Ectodermal cell (in vitro differentiated cells): ENCODE results near the gene SCAMP1.
"Not testable (repeated sequence)": the region's sequence is repeated elsewhere in the genome, so short reads cannot be mapped to it uniquely, and the experiment has no call there.

Experiments used
- H3K27ac ChIP-seq: 2 replicates; pipeline ENCODE4 v1.7.0; 2013; ENCODE audit warnings: mild to moderate bottlenecking, low read depth, low read length; ENCODE audit not compliant: insufficient read depth, poor library complexity, severe bottlenecking
- H3K27me3 ChIP-seq: 2 replicates; pipeline ENCODE4 v1.7.0; 2013; ENCODE audit warnings: mild to moderate bottlenecking, low read length; ENCODE audit not compliant: insufficient read depth, control insufficient read depth, poor library complexity, severe bottlenecking
- H3K36me3 ChIP-seq: one replicate; pipeline ENCODE4 v1.7.0; 2013; ENCODE audit warnings: low read length; ENCODE audit not compliant: control insufficient read depth, insufficient read depth
- H3K4me1 ChIP-seq: one replicate; pipeline ENCODE4 v1.7.0; 2013; ENCODE audit warnings: low read length; ENCODE audit not compliant: control insufficient read depth, insufficient read depth
- H3K4me3 ChIP-seq: 2 replicates; pipeline ENCODE4 v1.7.0; 2013; ENCODE audit warnings: low read depth, low read length, control low read depth; ENCODE audit not compliant: insufficient read depth
- H3K9me3 ChIP-seq: 2 replicates; pipeline ENCODE4 v1.7.0; 2013; ENCODE audit warnings: mild to moderate bottlenecking, low read length, moderate library complexity; ENCODE audit not compliant: control insufficient read depth
- WGBS, 2 experiments: methylation state at CpG; one replicate each; pipeline ENCODE4 v1.1.7; 2013; ENCODE audit warnings: missing lambda C conversion rate in 2 of 2; 5-methylcytosine and 5-hydroxymethylcytosine counted together

The SCAMP1 gene

DNA sequence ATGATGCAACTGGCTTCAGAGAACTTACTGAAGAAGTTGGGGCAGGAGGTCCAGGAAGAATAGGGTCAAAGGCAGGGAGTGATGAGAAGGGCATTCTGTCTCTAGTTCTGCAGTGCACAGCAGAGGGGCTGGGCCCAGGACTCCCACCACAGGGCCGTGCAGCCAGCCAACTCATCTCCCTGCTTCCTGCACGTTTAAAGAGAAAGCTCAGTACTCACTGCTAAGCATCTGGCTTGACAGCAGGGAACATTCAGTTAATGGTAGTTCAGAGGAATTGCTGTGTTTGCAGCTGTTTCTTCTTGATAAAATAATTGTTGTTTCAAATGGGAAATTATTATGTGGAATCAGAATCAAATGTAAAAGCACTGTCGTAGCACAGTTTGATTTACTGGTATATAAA, 25.6 kb upstream of the SCAMP1 start:
- Histone ChIP-seq H3K36me3 (no peaks in the 10 kb centered on the region), H3K4me1 (no peaks in the 10 kb centered on the region), H3K4me3 (no peak overlapping the region), H3K9me3 (no peaks in the 10 kb centered on the region), H3K27me3 (no peaks in the 10 kb centered on the region), H3K27ac (no peak overlapping the region)
- WGBS, 2 experiments: 46 to 60% methylated on average over 3 of the region's 3 CpGs

- Histone ChIP-seq H3K4me3 (no peak overlapping the region), H3K9me3 (no peaks in the 10 kb centered on the region), H3K27me3 (no peaks in the 10 kb centered on the region), H3K36me3 (no peaks in the 10 kb centered on the region), H3K4me1 (no peaks in the 10 kb centered on the region), H3K27ac (no peak overlapping the region)
- WGBS, 2 experiments: 89 to 95% methylated on average over 2 of the region's 2 CpGs
These were observed 24.4 kb upstream of the SCAMP1 start for GRCh38 chr5:78335976-78336375.

GRCh38 chr5:78336698-78337097, 23.7 kb upstream of the SCAMP1 start:
- Histone ChIP-seq H3K36me3 (no peaks in the 10 kb centered on the region), H3K27ac (no peak overlapping the region), H3K4me1 (no peaks in the 10 kb centered on the region), H3K4me3 (no peak overlapping the region), H3K27me3 (no peaks in the 10 kb centered on the region), H3K9me3 (no peaks in the 10 kb centered on the region)
- 86 to 96% methylated on average over 2 of the region's 2 CpGs for WGBS, 2 experiments

DNA sequence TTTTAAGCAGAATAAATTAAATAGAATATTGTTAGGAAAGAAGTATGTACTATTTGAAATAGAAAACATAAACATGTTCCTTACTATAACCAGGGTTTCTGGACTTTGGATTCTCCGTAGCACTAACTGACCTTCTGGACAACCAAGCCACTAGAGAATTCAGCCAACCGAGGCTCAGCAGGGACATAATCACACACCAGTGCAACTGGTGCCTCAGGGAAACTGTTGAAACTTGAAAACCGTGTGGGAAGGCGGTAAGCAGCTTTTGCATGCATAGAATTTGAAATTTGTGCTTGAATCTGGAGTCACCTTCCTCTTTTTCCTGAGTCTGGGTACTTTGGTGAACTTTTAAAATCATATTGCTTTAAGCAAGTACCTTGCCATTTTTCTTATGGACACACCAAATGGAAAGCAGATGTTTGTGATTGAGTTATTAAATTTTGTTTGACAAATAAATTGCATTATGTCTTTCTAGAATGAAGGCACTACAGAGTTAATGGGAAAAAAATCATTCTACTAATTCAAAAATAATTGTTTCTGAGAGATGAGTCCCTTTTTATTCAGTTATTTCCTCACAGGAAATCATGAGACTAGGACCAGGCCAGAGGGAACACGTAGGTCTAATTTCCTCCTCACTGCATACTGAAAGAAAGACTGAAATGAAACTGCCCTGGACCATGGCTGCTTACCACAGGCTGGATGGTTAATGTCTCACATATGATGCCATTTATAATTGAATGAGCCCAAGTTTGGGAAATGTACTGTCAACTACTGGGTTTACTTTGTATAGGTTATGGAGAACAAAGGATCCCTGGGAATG, 20.6 kb upstream of the SCAMP1 start:
- H3K27ac ChIP-seq: no peak overlapping the region
- peaks cover 5% of the 10 kb centered on the region for H3K36me3 ChIP-seq
- H3K4me1 ChIP-seq: no peaks in the 10 kb centered on the region
- no peaks in the 10 kb centered on the region for H3K9me3 ChIP-seq
- no peaks in the 10 kb centered on the region for H3K27me3 ChIP-seq
- no peak overlapping the region for H3K4me3 ChIP-seq
- WGBS, 2 experiments: 94 to 97% methylated on average over 5 of the region's 5 CpGs

DNA sequence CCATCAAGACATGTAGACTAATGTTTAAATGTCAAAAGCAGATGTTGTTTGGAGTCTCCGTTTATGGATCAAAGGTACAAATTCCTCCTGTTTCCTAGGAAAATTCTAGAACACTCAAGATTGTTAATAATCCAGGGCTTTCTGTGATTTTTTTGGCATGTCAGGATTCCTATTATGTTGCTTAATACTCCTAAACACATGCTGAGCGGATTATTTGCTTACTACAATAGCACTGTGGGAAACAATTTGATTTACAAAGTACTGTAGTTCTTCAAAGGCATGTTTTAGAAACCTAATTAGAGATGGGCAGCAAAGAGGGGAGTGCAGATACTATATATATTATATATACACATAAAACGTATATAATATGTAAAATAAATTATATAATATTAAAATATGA, 19.0 kb upstream of the SCAMP1 start:
- 17 to 26% methylated on average over 1 to 2 of the region's 3 CpGs for WGBS, 2 experiments
- Histone ChIP-seq H3K27ac (no peak overlapping the region), H3K36me3 (peaks cover 5% of the 10 kb centered on the region), H3K9me3 (no peaks in the 10 kb centered on the region), H3K27me3 (no peaks in the 10 kb centered on the region), H3K4me1 (peaks cover 6% of the 10 kb centered on the region), H3K4me3 (no peak overlapping the region)

- H3K4me3 ChIP-seq: no peak overlapping the region
- no peaks in the 10 kb centered on the region for H3K9me3 ChIP-seq
- no peak overlapping the region for H3K27ac ChIP-seq
- H3K4me1 ChIP-seq: peaks cover 6% of the 10 kb centered on the region
- WGBS, 2 experiments: 76 to 83% methylated on average over 3 of the region's 3 CpGs
- peaks cover 5% of the 10 kb centered on the region for H3K36me3 ChIP-seq
- H3K27me3 ChIP-seq: no peaks in the 10 kb centered on the region
These were observed 14.9 kb upstream of the SCAMP1 start for GRCh38 chr5:78345485-78345884.

DNA sequence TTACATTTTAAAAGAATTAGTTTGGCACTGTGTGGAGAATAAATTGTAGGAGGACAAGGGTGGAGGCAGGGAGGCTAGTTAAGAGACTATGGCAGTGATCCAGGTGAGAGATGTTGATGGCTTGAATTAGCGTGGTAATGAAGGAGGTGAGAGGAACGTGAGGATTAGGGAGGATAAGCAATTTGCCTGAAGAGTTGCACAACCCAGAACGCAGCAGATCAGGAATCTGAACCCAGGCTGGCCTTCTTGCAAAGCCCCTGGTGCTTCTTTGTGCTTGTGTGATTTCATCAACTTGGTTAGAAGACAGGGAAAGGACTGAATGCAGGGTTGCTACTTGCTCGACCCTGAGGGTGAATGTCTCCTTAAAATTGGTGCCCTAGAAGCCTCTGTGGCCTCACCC, 6.9 kb upstream of the SCAMP1 start:
- Histone ChIP-seq H3K27me3 (no peaks in the 10 kb centered on the region), H3K4me3 (no peak overlapping the region), H3K36me3 (no peaks in the 10 kb centered on the region), H3K27ac (no peak overlapping the region), H3K9me3 (no peaks in the 10 kb centered on the region), H3K4me1 (no peaks in the 10 kb centered on the region)
- WGBS, 2 experiments: 79% methylated on average over 4 of the region's 4 CpGs

GRCh38 chr5:78354066-78354670, 6.2 kb upstream of the SCAMP1 start:
- H3K36me3 ChIP-seq: no peaks in the 10 kb centered on the region
- WGBS, 2 experiments: 91 to 97% methylated on average over 4 of the region's 4 CpGs
- no peaks in the 10 kb centered on the region for H3K27me3 ChIP-seq
- no peaks in the 10 kb centered on the region for H3K4me1 ChIP-seq
- H3K4me3 ChIP-seq: no peak overlapping the region
- H3K9me3 ChIP-seq: no peaks in the 10 kb centered on the region
- no peak overlapping the region for H3K27ac ChIP-seq

GRCh38 chr5:78355561-78355960, 4.9 kb upstream of the SCAMP1 start:
- Histone ChIP-seq H3K36me3 (no peaks in the 10 kb centered on the region), H3K27me3 (no peaks in the 10 kb centered on the region), H3K9me3 (no peaks in the 10 kb centered on the region), H3K27ac (no peak overlapping the region), H3K4me3 (no peak overlapping the region), H3K4me1 (no peaks in the 10 kb centered on the region)
- 86 to 87% methylated on average over 2 of the region's 2 CpGs for WGBS, 2 experiments

DNA sequence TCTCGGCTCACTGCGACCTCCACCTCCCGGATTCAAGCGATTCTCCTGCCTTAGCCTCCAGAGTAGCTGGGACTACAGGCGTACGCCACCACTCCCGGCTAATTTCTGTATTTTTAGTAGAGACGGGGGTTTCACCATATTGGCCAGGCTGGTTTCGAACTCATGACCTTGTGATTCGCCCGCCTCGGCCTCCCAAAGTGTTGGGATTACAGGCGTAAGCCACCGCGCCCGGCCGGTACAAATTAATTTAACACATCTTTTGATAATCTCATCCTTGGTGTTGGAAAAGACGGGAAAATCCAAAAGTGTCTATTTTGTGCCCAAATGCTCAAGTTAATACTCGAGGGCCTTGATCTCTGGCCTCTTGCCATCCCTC, 974 bp upstream of the SCAMP1 start:
- WGBS, 2 experiments: 86 to 87% methylated on average over 19 of the region's 19 CpGs
- H3K4me3 ChIP-seq: peak overlapping the region; percentile 90
- not testable (repeated sequence) for H3K27me3 ChIP-seq, H3K27ac ChIP-seq, H3K4me1 ChIP-seq, H3K9me3 ChIP-seq, H3K36me3 ChIP-seq
